HCT116 (cell line): Measurements from ENCODE around the gene AP1M1. TPM values are rescaled to one million over a fixed set of nuclear protein-coding genes. Genes with fewer than 3 reads are reported as not detected.

ENCODE experiments used
- ATAC-seq: fragments of 200-7000 bp; cut with Tn5 transposase; 2 replicates; pipeline ENCODE4 v1.9.1; 2020; ENCODE audit warnings: mild to moderate bottlenecking, moderate library complexity
- BruUV-seq: library from RNA; stranded (reverse); fragments of 400-500 nt; replicated peaks from 2 replicates; lab custom pipeline; 2021; lab: Mats Ljungman, UMichigan
- CTCF ChIA-PET: fragments of 300-600 bp; sonication (Branson Sonifier 250); formaldehyde crosslinking; loops from one replicate; lab custom pipeline; 2021; ENCODE audit warnings: antibody characterized with exemption; lab: Charles Lee
- POLR2A ChIA-PET: fragments of 300-600, 350-600 bp; sonication (Branson Sonifier 250); formaldehyde crosslinking; loops from one replicate; lab custom pipeline; 2021; ENCODE audit warnings: antibody characterized with exemption; lab: Charles Lee
- RAD21 ChIA-PET, 2 experiments: fragments of 300-600 bp; sonication (Branson Sonifier 250); formaldehyde crosslinking; loops; one replicate each; lab custom pipeline; 2023; ENCODE audit warnings: low total read pairs in 2 of 2; ENCODE audit not compliant: uncharacterized antibody in 2 of 2, unreplicated experiment in 2 of 2, low non-redundant PET in 1 of 2; lab: Charles Lee
- DNase-seq: peaks from one replicate; pipeline ENCODE4 v3.0.0-alpha.2; 2010; ENCODE audit warnings: low read depth, low spot score
- H2AFZ ChIP-seq: fragments of 200-600 bp; shearing (Covaris generic), sonication (generic); 2 replicates; pipeline ENCODE4 v1.6.1; 2017; ENCODE audit warnings: low read depth, mixed run types, mixed read lengths, antibody characterized with exemption, low read length; ENCODE audit not compliant: poor library complexity, severe bottlenecking
- H3K27ac ChIP-seq: 2 replicates; pipeline ENCODE4 v1.5.1; 2012; ENCODE audit warnings: low read depth, low read length
- H3K27me3 ChIP-seq: fragments of 200-600 bp; sonication (generic); 2 replicates; pipeline ENCODE4 v1.6.1; 2016; ENCODE audit warnings: mixed run types, low read length, mixed read lengths; ENCODE audit not compliant: insufficient read depth
- H3K36me3 ChIP-seq, 2 experiments: fragments of 200-500 bp in 1 of 2; fragments of 200-600 bp in 1 of 2; sonication (Bioruptor generic) in 1 of 2; sonication (generic) in 1 of 2; 2 replicates each; pipeline versions ENCODE4 v1.5.1 to v1.6.1; 2014 to 2016; ENCODE audit warnings: low read length in 2 of 2, inconsistent platforms in 1 of 2, mixed read lengths in 1 of 2, mixed run types in 1 of 2; ENCODE audit not compliant: insufficient read depth in 2 of 2, control insufficient read depth in 1 of 2
- H3K4me1 ChIP-seq, 2 experiments: fragments of 200-600 bp in 1 of 2; sonication (generic) in 1 of 2; 2 replicates each; pipeline versions ENCODE4 v1.5.1 to v1.6.1; 2012 to 2017; ENCODE audit warnings: low read length in 2 of 2, inconsistent platforms in 1 of 2, mild to moderate bottlenecking in 1 of 2, mixed read lengths in 1 of 2, mixed run types in 1 of 2, moderate library complexity in 1 of 2; ENCODE audit not compliant: insufficient read depth in 2 of 2, control insufficient read depth in 1 of 2
- H3K4me2 ChIP-seq: fragments of 200-600 bp; sonication (generic); 2 replicates; pipeline ENCODE4 v1.6.1; 2017; ENCODE audit warnings: mixed run types, low read length, mixed read lengths
- H3K4me3 ChIP-seq, 2 experiments: fragments of 200-600 bp in 1 of 2; sonication (generic) in 1 of 2; replicated peaks in 1 of 2; 2 replicates each; pipeline ENCODE4 v1.5.1; 2011 to 2016; ENCODE audit warnings: low read length in 2 of 2, control low read depth in 1 of 2, low read depth in 1 of 2, mild to moderate bottlenecking in 1 of 2, mixed read lengths in 1 of 2, mixed run types in 1 of 2
- H3K79me2 ChIP-seq: fragments of 200-600 bp; sonication (generic); 2 replicates; pipeline ENCODE4 v1.6.1; 2017; ENCODE audit warnings: mild to moderate bottlenecking, mixed run types, low read length, moderate library complexity, mixed read lengths; ENCODE audit not compliant: insufficient read depth
- H3K9ac ChIP-seq: fragments of 200-600 bp; sonication (generic); 2 replicates; pipeline ENCODE4 v1.6.1; 2016; ENCODE audit warnings: low read length, mixed read lengths
- H3K9me2 ChIP-seq: fragments of 200-600 bp; sonication (generic), shearing (Covaris generic); 2 replicates; pipeline ENCODE4 v1.6.1; 2017; ENCODE audit warnings: mixed run types, mild to moderate bottlenecking, moderate library complexity; ENCODE audit not compliant: insufficient read depth
- H3K9me3 ChIP-seq, 2 experiments: fragments of 200-500 bp in 1 of 2; fragments of 200-600 bp in 1 of 2; sonication (Bioruptor generic) in 1 of 2; sonication (generic) in 1 of 2; 2 replicates each; pipeline ENCODE4 v1.6.1; 2014 to 2017; ENCODE audit warnings: low read length in 2 of 2, mixed read lengths in 2 of 2, inconsistent platforms in 1 of 2, low read depth in 1 of 2, mild to moderate bottlenecking in 1 of 2, mixed run types in 1 of 2, moderate library complexity in 1 of 2; ENCODE audit not compliant: control insufficient read depth in 1 of 2, insufficient read depth in 1 of 2
- H4K20me1 ChIP-seq: fragments of 200-600 bp; sonication (generic), shearing (Covaris generic); 2 replicates; pipeline ENCODE4 v1.6.1; 2017; ENCODE audit warnings: mixed run types, mild to moderate bottlenecking, moderate library complexity; ENCODE audit not compliant: insufficient read depth
- EGR1 ChIP-seq: IDR thresholded peaks from 2 replicates; pipeline ENCODE4 v1.6.1; 2012; ENCODE audit warnings: low read depth
- JUND ChIP-seq: IDR thresholded peaks from 2 replicates; pipeline ENCODE4 v1.6.1; 2012
- POLR2A ChIP-seq: IDR thresholded peaks from 2 replicates; pipeline ENCODE4 v1.7.0; 2011; ENCODE audit warnings: borderline replicate concordance; ENCODE audit not compliant: insufficient read depth, insufficient read length; ENCODE audit errors: extremely low read depth
- POLR2AphosphoS5 ChIP-seq: IDR thresholded peaks from 2 replicates; pipeline ENCODE4 v1.6.1; 2011; ENCODE audit warnings: mild to moderate bottlenecking, low read depth, low read length, moderate library complexity
- SIN3A ChIP-seq: IDR thresholded peaks from 2 replicates; pipeline ENCODE4 v1.6.1; 2012; ENCODE audit warnings: low read depth
- TCF7L2 ChIP-seq: IDR thresholded peaks from 2 replicates; pipeline ENCODE4 v1.7.0; 2011; ENCODE audit warnings: borderline replicate concordance, inconsistent platforms; ENCODE audit not compliant: insufficient read depth, insufficient read length; ENCODE audit errors: extremely low read depth
- YY1 ChIP-seq: IDR thresholded peaks from 2 replicates; pipeline ENCODE4 v1.6.1; 2011; ENCODE audit warnings: low read length, low read depth, moderate library complexity, mild to moderate bottlenecking; ENCODE audit not compliant: insufficient replicate concordance; ENCODE audit errors: extremely low read depth
- ZNF274 ChIP-seq: fragments of 200-500 bp; sonication (Bioruptor generic); IDR thresholded peaks from 2 replicates; pipeline ENCODE4 v1.6.1; 2014; ENCODE audit warnings: mild to moderate bottlenecking, low read depth, low read length, inconsistent platforms
- intact Hi-C: fragments of 100-400 bp; cut with micrococcal nuclease; formaldehyde crosslinking; loops from 2 replicates; pipeline ENCODE4 v1.10.0; 2022
- total RNA-seq: library from RNA; stranded (reverse); gene quantifications from one replicate; pipeline ENCODE4 v1.2.1, GENCODE V29; 2021; ENCODE audit not compliant: unreplicated experiment
- TF ChIP-seq, protein P1 (sequence below), 3 experiments: fragments of 200-600 bp in 1 of 3; sonication (generic) in 1 of 3; IDR thresholded peaks in 2 of 3; conservative IDR thresholded peaks in 1 of 3; 2 replicates each; pipeline ENCODE4 v1.5.1; 2012 to 2017; ENCODE audit warnings: low read depth in 2 of 3, low read length in 2 of 3, antibody characterized with exemption in 1 of 3, borderline replicate concordance in 1 of 3, control low read depth in 1 of 3, mild to moderate bottlenecking in 1 of 3, mixed read lengths in 1 of 3, mixed run types in 1 of 3, moderate library complexity in 1 of 3; ENCODE audit not compliant: insufficient read depth in 1 of 3
- TF ChIP-seq, protein P2 (sequence below): IDR thresholded peaks from 2 replicates; pipeline ENCODE4 v1.6.1; 2012; ENCODE audit warnings: low read depth
- TF ChIP-seq, protein P3 (sequence below): IDR thresholded peaks from 2 replicates; pipeline ENCODE4 v1.6.1; 2012

Gene AP1M1
- total RNA-seq, 1 experiment from 2014 or later: 50.0 TPM

DNA sequence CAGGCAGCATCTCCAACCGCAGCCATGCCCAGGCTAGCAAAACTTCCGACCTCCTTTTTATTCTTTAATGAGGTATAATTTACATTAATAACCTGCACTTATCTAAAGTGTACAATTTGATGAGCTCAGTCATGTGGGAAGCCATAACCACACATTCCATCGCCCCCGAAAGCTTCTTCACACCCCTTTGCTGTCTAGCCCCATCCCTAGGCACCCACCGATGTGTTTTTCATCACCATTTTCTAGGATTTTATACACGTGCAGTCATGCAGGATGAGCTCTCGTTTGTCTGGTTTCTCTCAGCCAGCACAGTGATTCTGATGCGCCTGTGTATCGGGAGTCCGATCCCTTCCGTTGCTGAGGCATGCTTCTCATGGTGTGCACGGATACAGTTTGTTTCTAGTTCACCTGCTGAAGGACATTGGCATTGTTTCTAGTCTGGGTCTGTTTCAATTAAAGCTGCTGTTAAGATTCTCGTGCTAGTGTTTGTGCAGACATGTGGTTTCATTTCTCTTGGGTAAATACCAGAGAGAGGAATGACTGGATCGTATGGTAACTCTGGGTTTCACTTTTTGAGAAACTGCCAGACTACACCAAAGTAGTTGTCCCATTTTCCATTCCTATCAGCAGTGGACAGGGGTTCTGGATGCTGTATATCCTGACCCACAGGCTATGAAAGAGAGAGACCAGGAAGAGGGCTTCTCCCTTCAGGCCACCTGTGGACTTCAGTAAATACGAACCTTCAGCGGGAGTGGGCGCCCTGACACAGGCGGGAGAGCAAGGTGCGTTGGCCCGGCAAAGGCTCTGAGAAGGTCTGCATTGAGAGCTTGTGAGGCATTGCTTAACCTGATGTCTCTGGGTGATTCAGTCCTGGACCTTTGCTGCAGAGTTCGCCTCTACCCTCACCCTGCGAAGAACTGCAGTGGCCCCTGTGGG lies 4.9 kb downstream of the AP1M1 start:
- DNase-seq (no peak), ATAC-seq (no peak)
- Histone ChIP-seq H3K9me3 (no peaks in the 10 kb centered on the region), H3K27me3 (no peaks in the 10 kb centered on the region), H3K4me2 (no peak overlapping the region), H2AFZ (no peak overlapping the region), H3K36me3 (peaks cover 3 to 7% of the 10 kb centered on the region in 2 experiments; a peak in 2 of 4 replicates), H3K4me1 (peaks cover 6 to 11% of the 10 kb centered on the region in 2 experiments; a peak in 3 of 4 replicates), H3K27ac (no peak overlapping the region), H4K20me1 (no peaks in the 10 kb centered on the region), H3K9ac (no peak overlapping the region), H3K9me2 (no peaks in the 10 kb centered on the region), H3K79me2 (peaks cover 39% of the 10 kb centered on the region), H3K4me3 (no peak overlapping the region)
- POLR2A ChIA-PET: no interaction called here
- CTCF ChIA-PET: no interaction called here
- BruUV-seq: no TSS peak
- TF ChIP-seq TCF7L2: no peak
- TF ChIP-seq YY1: no peak
- TF ChIP-seq EGR1: no peak
- no peak for TF ChIP-seq SIN3A
- intact Hi-C loops: no loop called here
- RAD21 ChIA-PET: no interaction called here

DNA sequence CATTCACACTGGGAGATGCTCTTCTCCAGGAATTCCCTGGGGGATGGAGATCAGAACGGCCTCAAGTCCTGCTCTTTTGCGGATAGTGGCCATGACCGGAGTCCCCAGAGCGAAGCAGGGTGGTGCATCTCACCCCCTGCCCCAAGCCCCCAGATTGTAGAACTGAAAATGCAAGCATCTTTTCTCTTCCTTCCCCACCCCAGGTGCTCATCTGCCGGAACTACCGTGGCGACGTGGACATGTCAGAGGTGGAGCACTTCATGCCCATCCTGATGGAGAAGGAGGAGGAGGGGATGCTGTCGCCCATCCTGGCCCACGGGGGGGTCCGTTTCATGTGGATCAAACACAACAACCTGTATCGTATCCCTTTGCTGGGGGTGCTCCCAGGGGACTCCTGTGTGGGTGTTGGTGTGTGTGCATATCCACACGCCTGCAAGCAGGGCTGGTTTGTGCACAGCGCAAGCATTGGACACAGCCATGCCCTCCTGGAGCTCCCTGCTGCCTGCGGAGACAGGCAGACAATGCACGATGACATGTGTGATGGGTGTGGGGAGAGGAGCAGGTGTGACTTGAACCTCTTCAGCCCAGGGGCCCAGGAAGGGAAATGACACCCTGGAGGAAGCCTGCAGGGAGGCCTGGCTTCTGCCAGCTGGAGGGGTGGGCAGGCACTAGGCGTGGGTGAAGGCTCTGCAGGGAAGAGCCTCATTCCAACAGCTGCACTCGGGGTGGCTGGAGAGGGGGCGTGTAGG lies 5.7 kb downstream of the AP1M1 start:
- BruUV-seq: no TSS peak
- Histone ChIP-seq H3K36me3 (peaks cover 3 to 12% of the 10 kb centered on the region in 2 experiments; a peak in 2 of 4 replicates), H2AFZ (no peak overlapping the region), H3K4me1 (peaks cover 6 to 9% of the 10 kb centered on the region in 2 experiments; a peak in 3 of 4 replicates), H4K20me1 (no peaks in the 10 kb centered on the region), H3K9me3 (no peaks in the 10 kb centered on the region), H3K27me3 (no peaks in the 10 kb centered on the region), H3K4me2 (no peak overlapping the region), H3K79me2 (peaks cover 32% of the 10 kb centered on the region), H3K9me2 (no peaks in the 10 kb centered on the region), H3K27ac (no peak overlapping the region), H3K4me3 (no peak overlapping the region), H3K9ac (no peak overlapping the region)
- RAD21 ChIA-PET: no interaction called here
- DNase-seq: no peak
- CTCF ChIA-PET: no interaction called here
- no peak for ATAC-seq
- intact Hi-C loops: no loop called here
- POLR2A ChIA-PET: no interaction called here
- no peak for TF ChIP-seq ZNF274
- TF ChIP-seq, protein P1, sequence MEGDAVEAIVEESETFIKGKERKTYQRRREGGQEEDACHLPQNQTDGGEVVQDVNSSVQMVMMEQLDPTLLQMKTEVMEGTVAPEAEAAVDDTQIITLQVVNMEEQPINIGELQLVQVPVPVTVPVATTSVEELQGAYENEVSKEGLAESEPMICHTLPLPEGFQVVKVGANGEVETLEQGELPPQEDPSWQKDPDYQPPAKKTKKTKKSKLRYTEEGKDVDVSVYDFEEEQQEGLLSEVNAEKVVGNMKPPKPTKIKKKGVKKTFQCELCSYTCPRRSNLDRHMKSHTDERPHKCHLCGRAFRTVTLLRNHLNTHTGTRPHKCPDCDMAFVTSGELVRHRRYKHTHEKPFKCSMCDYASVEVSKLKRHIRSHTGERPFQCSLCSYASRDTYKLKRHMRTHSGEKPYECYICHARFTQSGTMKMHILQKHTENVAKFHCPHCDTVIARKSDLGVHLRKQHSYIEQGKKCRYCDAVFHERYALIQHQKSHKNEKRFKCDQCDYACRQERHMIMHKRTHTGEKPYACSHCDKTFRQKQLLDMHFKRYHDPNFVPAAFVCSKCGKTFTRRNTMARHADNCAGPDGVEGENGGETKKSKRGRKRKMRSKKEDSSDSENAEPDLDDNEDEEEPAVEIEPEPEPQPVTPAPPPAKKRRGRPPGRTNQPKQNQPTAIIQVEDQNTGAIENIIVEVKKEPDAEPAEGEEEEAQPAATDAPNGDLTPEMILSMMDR (IDR thresholded peaks at IDR 0.05 in 2 of 3, conservative IDR thresholded peaks at IDR 0.05 in 1 of 3; ENCODE audit: borderline replicate concordance in 1 of 3, insufficient read depth in 1 of 3, low read depth in 2 of 3, low read length in 2 of 3): no peak
- TF ChIP-seq JUND: no peak
- TF ChIP-seq, protein P2, sequence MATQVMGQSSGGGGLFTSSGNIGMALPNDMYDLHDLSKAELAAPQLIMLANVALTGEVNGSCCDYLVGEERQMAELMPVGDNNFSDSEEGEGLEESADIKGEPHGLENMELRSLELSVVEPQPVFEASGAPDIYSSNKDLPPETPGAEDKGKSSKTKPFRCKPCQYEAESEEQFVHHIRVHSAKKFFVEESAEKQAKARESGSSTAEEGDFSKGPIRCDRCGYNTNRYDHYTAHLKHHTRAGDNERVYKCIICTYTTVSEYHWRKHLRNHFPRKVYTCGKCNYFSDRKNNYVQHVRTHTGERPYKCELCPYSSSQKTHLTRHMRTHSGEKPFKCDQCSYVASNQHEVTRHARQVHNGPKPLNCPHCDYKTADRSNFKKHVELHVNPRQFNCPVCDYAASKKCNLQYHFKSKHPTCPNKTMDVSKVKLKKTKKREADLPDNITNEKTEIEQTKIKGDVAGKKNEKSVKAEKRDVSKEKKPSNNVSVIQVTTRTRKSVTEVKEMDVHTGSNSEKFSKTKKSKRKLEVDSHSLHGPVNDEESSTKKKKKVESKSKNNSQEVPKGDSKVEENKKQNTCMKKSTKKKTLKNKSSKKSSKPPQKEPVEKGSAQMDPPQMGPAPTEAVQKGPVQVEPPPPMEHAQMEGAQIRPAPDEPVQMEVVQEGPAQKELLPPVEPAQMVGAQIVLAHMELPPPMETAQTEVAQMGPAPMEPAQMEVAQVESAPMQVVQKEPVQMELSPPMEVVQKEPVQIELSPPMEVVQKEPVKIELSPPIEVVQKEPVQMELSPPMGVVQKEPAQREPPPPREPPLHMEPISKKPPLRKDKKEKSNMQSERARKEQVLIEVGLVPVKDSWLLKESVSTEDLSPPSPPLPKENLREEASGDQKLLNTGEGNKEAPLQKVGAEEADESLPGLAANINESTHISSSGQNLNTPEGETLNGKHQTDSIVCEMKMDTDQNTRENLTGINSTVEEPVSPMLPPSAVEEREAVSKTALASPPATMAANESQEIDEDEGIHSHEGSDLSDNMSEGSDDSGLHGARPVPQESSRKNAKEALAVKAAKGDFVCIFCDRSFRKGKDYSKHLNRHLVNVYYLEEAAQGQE: no peak
- TF ChIP-seq, protein P3, sequence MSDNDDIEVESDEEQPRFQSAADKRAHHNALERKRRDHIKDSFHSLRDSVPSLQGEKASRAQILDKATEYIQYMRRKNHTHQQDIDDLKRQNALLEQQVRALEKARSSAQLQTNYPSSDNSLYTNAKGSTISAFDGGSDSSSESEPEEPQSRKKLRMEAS: no peak
- TF ChIP-seq POLR2A: no peak
- no peak for TF ChIP-seq POLR2AphosphoS5
